Naive thymus-derived CD4-positive, alpha-beta T cell (primary cell): ENCODE measurements around the gene VSTM4. TPM values are rescaled to one million over a fixed set of nuclear protein-coding genes. Genes with fewer than 3 reads are reported as not detected.

Source experiments
- ATAC-seq: fragments of 150-1000 bp; cut with Tn5 transposase; 2 replicates; pipeline ENCODE4 v1.10.0; 2021; ENCODE audit warnings: mild to moderate bottlenecking, moderate library complexity
- CTCF ChIA-PET: fragments of 350-600 bp; sonication (Branson Sonifier 250); formaldehyde crosslinking; loops from one replicate; lab custom pipeline; 2021; ENCODE audit warnings: antibody characterized with exemption; lab: Charles Lee
- POLR2A ChIA-PET: fragments of 350-600 bp; sonication (Branson Sonifier 250); formaldehyde crosslinking; loops from one replicate; lab custom pipeline; 2021; ENCODE audit warnings: antibody characterized with exemption, inconsistent platforms; lab: Charles Lee
- DNase-seq, 9 donors: peaks; one replicate each; pipeline versions ENCODE4 v3.0.0 to v3.0.0-alpha.2; 2020 to 2022; ENCODE audit warnings: mixed read lengths in 1 of 9
- H3K27ac ChIP-seq: one replicate; pipeline ENCODE4 v1.7.0; 2013; ENCODE audit warnings: mild to moderate bottlenecking, low read depth, low read length, moderate library complexity
- H3K27me3 ChIP-seq, 2 donors: one replicate each; pipeline ENCODE4 v1.7.0; 2013; ENCODE audit warnings: low read length in 2 of 2, mild to moderate bottlenecking in 2 of 2, moderate library complexity in 2 of 2; ENCODE audit not compliant: control insufficient read depth in 2 of 2, insufficient read depth in 2 of 2
- H3K36me3 ChIP-seq, 3 experiments: 1 replicate in 2 of 3; 2 replicates in 1 of 3; pipeline ENCODE4 v1.7.0; 2013; ENCODE audit warnings: low read length in 3 of 3, mild to moderate bottlenecking in 3 of 3, moderate library complexity in 1 of 3; ENCODE audit not compliant: insufficient read depth in 3 of 3, control insufficient read depth in 2 of 3
- H3K4me1 ChIP-seq, 2 donors: one replicate each; pipeline ENCODE4 v1.7.0; 2013; ENCODE audit warnings: low read length in 2 of 2, mild to moderate bottlenecking in 2 of 2, moderate library complexity in 1 of 2; ENCODE audit not compliant: control insufficient read depth in 2 of 2, insufficient read depth in 2 of 2
- H3K4me3 ChIP-seq: 2 replicates; pipeline ENCODE4 v1.7.0; 2013; ENCODE audit warnings: mild to moderate bottlenecking, low read length
- H3K9me3 ChIP-seq, 3 experiments: 1 replicate in 2 of 3; 2 replicates in 1 of 3; pipeline ENCODE4 v1.7.0; 2013; ENCODE audit warnings: low read length in 3 of 3; ENCODE audit not compliant: control insufficient read depth in 2 of 3
- H3K27ac Mint-ChIP-seq, 9 donors: one replicate each; pipeline ENCODE4 v1.8.0; 2020 to 2022; ENCODE audit warnings: mixed read lengths in 9 of 9, mild to moderate bottlenecking in 8 of 9, moderate library complexity in 5 of 9, inconsistent platforms in 2 of 9
- H3K27me3 Mint-ChIP-seq, 5 donors: one replicate each; pipeline ENCODE4 v1.8.0; 2021 to 2022; ENCODE audit warnings: mixed read lengths in 5 of 5, mild to moderate bottlenecking in 1 of 5
- H3K36me3 Mint-ChIP-seq, 5 donors: one replicate each; pipeline ENCODE4 v1.8.0; 2020 to 2022; ENCODE audit warnings: mixed read lengths in 5 of 5, mild to moderate bottlenecking in 3 of 5, inconsistent platforms in 1 of 5
- H3K4me1 Mint-ChIP-seq, 7 donors: one replicate each; pipeline ENCODE4 v1.8.0; 2020 to 2022; ENCODE audit warnings: mixed read lengths in 7 of 7, mild to moderate bottlenecking in 3 of 7, inconsistent platforms in 1 of 7
- H3K4me3 Mint-ChIP-seq, 10 donors: one replicate each; pipeline ENCODE4 v1.8.0; 2020 to 2022; ENCODE audit warnings: mild to moderate bottlenecking in 10 of 10, mixed read lengths in 10 of 10, moderate library complexity in 6 of 10, inconsistent platforms in 2 of 10
- H3K9me3 Mint-ChIP-seq, 11 donors: one replicate each; pipeline ENCODE4 v1.8.0; 2020 to 2022; ENCODE audit warnings: mixed read lengths in 11 of 11, mild to moderate bottlenecking in 4 of 11, inconsistent platforms in 1 of 11, moderate library complexity in 1 of 11
- intact Hi-C, 2 donors: fragments of 100-400 bp; cut with micrococcal nuclease; formaldehyde crosslinking; loops; one replicate each; pipeline ENCODE4 v1.15.1; 2023
- polyA plus RNA-seq, 2 donors: library from polyadenylated mRNA; unstranded; fragments of 300-500 nt; fragmentation: Illumina TruSeq; gene quantifications; one replicate each; pipeline ENCODE4 v1.2.3, GENCODE V29; 2021
- total RNA-seq, 6 experiments: library from RNA in 5 of 6; stranded (reverse) in 5 of 6; gene quantifications; 1 replicate in 5 of 6; 2 replicates in 1 of 6; pipeline ENCODE4 v1.2.3 and lab custom pipeline; 2021 to 2026

VSTM4 gene
- total and polyA plus RNA-seq, 7 experiments from 2014 or later = 0.12 TPM; not detected in 6

- Histone ChIP-seq H3K27me3 (no peaks in the 10 kb centered on the region), H3K9me3 (no peaks in the 10 kb centered on the region), H3K4me1 (no peaks in the 10 kb centered on the region), H3K4me3 (no peak overlapping the region), H3K27ac (no peak overlapping the region), H3K36me3 (no peaks in the 10 kb centered on the region)
- Mint-ChIP-seq H3K4me1 (peaks cover 0 to 6% (median 4%) of the 10 kb centered on the region in 7 donors), H3K9me3 (peaks cover 0 to 2% (median 0%) of the 10 kb centered on the region in 11 donors), H3K27ac (no peak overlapping the region), H3K4me3 (no peak overlapping the region), H3K27me3 (peaks cover 18 to 28% (median 26%) of the 10 kb centered on the region in 5 donors), H3K36me3 (no peaks in the 10 kb centered on the region)
- no peak for ATAC-seq
- DNase-seq = no peak
- POLR2A ChIA-PET = no interaction called here
- intact Hi-C loops = no loop called here
- CTCF ChIA-PET = no interaction called here
Measured at GRCh38 chr10:49109669-49110340, 5.5 kb downstream of the VSTM4 start.

GRCh38 chr10:49108656-49109055, 6.7 kb downstream of the VSTM4 start:
- Mint-ChIP-seq H3K9me3 (peaks cover 0 to 5% (median 0%) of the 10 kb centered on the region in 11 donors), H3K36me3 (no peaks in the 10 kb centered on the region), H3K4me3 (no peak overlapping the region), H3K27ac (no peak overlapping the region), H3K27me3 (peaks cover 11 to 21% (median 16%) of the 10 kb centered on the region in 5 donors), H3K4me1 (no peaks in the 10 kb centered on the region)
- no peaks in the 10 kb centered on the region for H3K36me3 ChIP-seq
- DNase-seq (no peak), ATAC-seq (no peak)
- ChIA-PET CTCF (no interaction called here), POLR2A (no interaction called here)
- no peaks in the 10 kb centered on the region for H3K9me3 ChIP-seq
- intact Hi-C loops = no loop called here
- no peaks in the 10 kb centered on the region for H3K4me1 ChIP-seq
- H3K27ac ChIP-seq = no peak overlapping the region
- no peaks in the 10 kb centered on the region for H3K27me3 ChIP-seq
- no peak overlapping the region for H3K4me3 ChIP-seq

GRCh38 chr10:49107887-49108267, 7.4 kb downstream of the VSTM4 start:
- no peaks in the 10 kb centered on the region for H3K36me3 Mint-ChIP-seq
- peaks cover 6 to 18% (median 10%) of the 10 kb centered on the region in 5 donors for H3K27me3 Mint-ChIP-seq
- Histone ChIP-seq H3K27me3 (no peaks in the 10 kb centered on the region), H3K27ac (no peak overlapping the region), H3K4me1 (no peaks in the 10 kb centered on the region), H3K4me3 (no peak overlapping the region), H3K36me3 (no peaks in the 10 kb centered on the region), H3K9me3 (no peaks in the 10 kb centered on the region)
- ChIA-PET CTCF (no interaction called here), POLR2A (no interaction called here)
- H3K4me1 Mint-ChIP-seq = no peaks in the 10 kb centered on the region
- DNase-seq (no peak), ATAC-seq (no peak)
- intact Hi-C loops = no loop called here
- H3K27ac Mint-ChIP-seq = no peak overlapping the region
- H3K9me3 Mint-ChIP-seq = peaks cover 0 to 5% (median 0%) of the 10 kb centered on the region in 11 donors
- H3K4me3 Mint-ChIP-seq = no peak overlapping the region

GRCh38 chr10:49107111-49107886, 8.0 kb downstream of the VSTM4 start:
- H3K4me1 ChIP-seq = no peaks in the 10 kb centered on the region
- no peak for DNase-seq
- peaks cover 6 to 18% (median 12%) of the 10 kb centered on the region in 5 donors for H3K27me3 Mint-ChIP-seq
- peak overlapping the region in 1 of 9 donors; percentile 17 for H3K27ac Mint-ChIP-seq
- ATAC-seq = no peak
- intact Hi-C loops = no loop called here
- H3K27me3 ChIP-seq = no peaks in the 10 kb centered on the region
- H3K9me3 ChIP-seq = no peaks in the 10 kb centered on the region
- ChIA-PET POLR2A (no interaction called here), CTCF (no interaction called here)
- no peaks in the 10 kb centered on the region for H3K36me3 ChIP-seq
- no peaks in the 10 kb centered on the region for H3K4me1 Mint-ChIP-seq
- no peak overlapping the region for H3K4me3 Mint-ChIP-seq
- H3K9me3 Mint-ChIP-seq = peaks cover 0 to 5% (median 0%) of the 10 kb centered on the region in 11 donors
- no peak overlapping the region for H3K4me3 ChIP-seq
- no peak overlapping the region for H3K27ac ChIP-seq
- no peaks in the 10 kb centered on the region for H3K36me3 Mint-ChIP-seq

- Histone ChIP-seq H3K4me3 (no peak overlapping the region), H3K36me3 (no peaks in the 10 kb centered on the region), H3K4me1 (no peaks in the 10 kb centered on the region), H3K27ac (no peak overlapping the region), H3K9me3 (no peaks in the 10 kb centered on the region), H3K27me3 (no peaks in the 10 kb centered on the region)
- ChIA-PET CTCF (interaction anchor here (0.6 kb wide), 1 partner anchor 22 kb away, joined by 3 read pairs; no protein-coding TSS in a partner anchor), POLR2A (no interaction called here)
- H3K27me3 Mint-ChIP-seq = peaks cover 6 to 18% (median 9%) of the 10 kb centered on the region in 5 donors
- no peaks in the 10 kb centered on the region for H3K4me1 Mint-ChIP-seq
- H3K9me3 Mint-ChIP-seq = peaks cover 0 to 10% (median 0%) of the 10 kb centered on the region in 11 donors
- no peak for ATAC-seq
- intact Hi-C loops = no loop called here
- no peak overlapping the region for H3K4me3 Mint-ChIP-seq
- H3K27ac Mint-ChIP-seq = no peak overlapping the region
- DNase-seq = no peak
- H3K36me3 Mint-ChIP-seq = no peaks in the 10 kb centered on the region
Measured at GRCh38 chr10:49106451-49106850, 8.9 kb downstream of the VSTM4 start.

- DNase-seq = no peak
- Mint-ChIP-seq H3K27me3 (peaks cover 4 to 18% (median 9%) of the 10 kb centered on the region in 5 donors), H3K4me3 (no peak overlapping the region), H3K4me1 (no peaks in the 10 kb centered on the region), H3K9me3 (peaks cover 0 to 10% (median 0%) of the 10 kb centered on the region in 11 donors), H3K27ac (no peak overlapping the region), H3K36me3 (no peaks in the 10 kb centered on the region)
- no peaks in the 10 kb centered on the region for H3K9me3 ChIP-seq
- ChIA-PET POLR2A (no interaction called here), CTCF (no interaction called here)
- no peaks in the 10 kb centered on the region for H3K36me3 ChIP-seq
- no peak for ATAC-seq
- no peak overlapping the region for H3K27ac ChIP-seq
- H3K4me3 ChIP-seq = no peak overlapping the region
- intact Hi-C loops = no loop called here
- H3K4me1 ChIP-seq = no peaks in the 10 kb centered on the region
- no peaks in the 10 kb centered on the region for H3K27me3 ChIP-seq
Measured at GRCh38 chr10:49105076-49105475, 10.2 kb downstream of the VSTM4 start.
